ENCODE data around the gene LMO1.

LMO1 gene

GRCh38 chr11:8263769-8264410, at the start of gene LMO1:
Gene LMO1 (minus strand): TSS chr11:8263878. CDS start chr11:8263362, 516 bp downstream.
- DNase-seq (ENCODE audit: low spot score): peak; percentile 48

- no peak for DNase-seq (ENCODE audit: low spot score)
Observed at GRCh38 chr11:8312986-8313385, 49.3 kb upstream of the LMO1 start.

- no peak for DNase-seq (ENCODE audit: low spot score)
Observed at GRCh38 chr11:8311366-8311765, 47.7 kb upstream of the LMO1 start.

- DNase-seq (ENCODE audit: low spot score): no peak
Observed at GRCh38 chr11:8310743-8311298, 47.1 kb upstream of the LMO1 start.

DNA sequence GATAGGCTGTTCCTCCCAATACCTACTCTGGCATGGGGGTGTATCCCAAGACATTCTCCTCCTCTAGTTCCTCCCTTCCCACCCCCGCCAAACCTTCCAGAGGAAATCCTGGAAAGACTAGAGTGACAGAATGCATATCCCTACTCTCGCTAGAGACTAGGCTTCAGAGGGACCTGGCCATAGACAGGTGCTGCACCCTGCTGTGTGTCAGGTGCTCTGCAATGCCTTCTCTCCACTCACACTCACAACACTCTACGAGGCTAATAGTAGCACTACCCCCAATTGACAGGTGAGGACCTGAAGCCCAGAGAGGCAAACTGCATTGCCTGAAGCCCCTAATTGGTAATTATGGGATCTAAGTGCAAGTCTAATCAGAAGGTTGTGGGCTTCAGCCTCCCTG, 46.2 kb upstream of the LMO1 start:
- no peak for DNase-seq (ENCODE audit: low spot score)

DNA sequence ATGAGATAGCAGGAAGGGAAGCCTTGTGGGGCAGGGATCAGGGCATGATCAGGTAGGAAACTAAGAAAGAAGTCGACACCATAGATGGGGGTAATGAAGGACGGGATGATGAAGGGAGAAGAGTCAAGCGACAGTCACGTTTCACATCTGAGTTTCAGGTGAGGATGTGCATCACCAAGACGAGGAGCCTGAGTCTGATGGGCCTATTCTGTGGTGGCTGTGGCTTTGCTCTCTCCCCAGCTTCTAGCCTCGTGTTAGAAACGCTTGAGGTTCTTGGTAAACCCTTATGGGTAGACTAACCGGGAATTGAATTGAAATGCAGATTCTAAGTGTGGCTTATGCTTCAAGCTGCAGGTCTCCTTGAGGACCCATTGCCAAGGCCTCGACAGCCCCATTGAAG, 45.6 kb upstream of the LMO1 start:
- DNase-seq (ENCODE audit: low spot score): no peak

GRCh38 chr11:8307601-8308000, 43.9 kb upstream of the LMO1 start:
- DNase-seq (ENCODE audit: low spot score): no peak

DNA sequence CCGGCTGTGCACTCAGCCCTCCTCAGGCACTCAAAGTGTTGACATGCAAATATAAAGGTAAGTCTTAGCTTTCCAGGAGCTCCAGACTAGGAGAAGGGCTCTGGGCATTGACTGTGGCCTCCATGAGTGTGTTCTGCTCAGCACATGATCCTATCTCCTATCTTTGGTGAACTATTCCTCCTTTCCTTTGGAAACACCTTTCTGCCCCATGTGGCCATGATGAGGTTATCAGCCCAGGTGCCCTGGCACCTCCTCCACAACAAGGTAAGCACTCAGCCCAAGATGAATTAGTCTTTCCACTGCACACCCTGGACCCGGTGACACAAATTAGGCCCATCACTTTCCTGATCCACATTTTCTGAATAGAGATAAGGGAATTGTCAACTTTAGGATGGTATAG, 37.9 kb upstream of the LMO1 start:
- DNase-seq (ENCODE audit: low spot score): no peak

- no peak for DNase-seq (ENCODE audit: low spot score)
Observed at GRCh38 chr11:8298801-8299786, 35.4 kb upstream of the LMO1 start.

- no peak for DNase-seq (ENCODE audit: low spot score)
Observed at GRCh38 chr11:8297781-8298440, 34.2 kb upstream of the LMO1 start.

- no peak for DNase-seq (ENCODE audit: low spot score)
Observed at GRCh38 chr11:8296872-8297271, 33.2 kb upstream of the LMO1 start.

- DNase-seq (ENCODE audit: low spot score): no peak
Observed at GRCh38 chr11:8296038-8296649, 32.5 kb upstream of the LMO1 start.

DNA sequence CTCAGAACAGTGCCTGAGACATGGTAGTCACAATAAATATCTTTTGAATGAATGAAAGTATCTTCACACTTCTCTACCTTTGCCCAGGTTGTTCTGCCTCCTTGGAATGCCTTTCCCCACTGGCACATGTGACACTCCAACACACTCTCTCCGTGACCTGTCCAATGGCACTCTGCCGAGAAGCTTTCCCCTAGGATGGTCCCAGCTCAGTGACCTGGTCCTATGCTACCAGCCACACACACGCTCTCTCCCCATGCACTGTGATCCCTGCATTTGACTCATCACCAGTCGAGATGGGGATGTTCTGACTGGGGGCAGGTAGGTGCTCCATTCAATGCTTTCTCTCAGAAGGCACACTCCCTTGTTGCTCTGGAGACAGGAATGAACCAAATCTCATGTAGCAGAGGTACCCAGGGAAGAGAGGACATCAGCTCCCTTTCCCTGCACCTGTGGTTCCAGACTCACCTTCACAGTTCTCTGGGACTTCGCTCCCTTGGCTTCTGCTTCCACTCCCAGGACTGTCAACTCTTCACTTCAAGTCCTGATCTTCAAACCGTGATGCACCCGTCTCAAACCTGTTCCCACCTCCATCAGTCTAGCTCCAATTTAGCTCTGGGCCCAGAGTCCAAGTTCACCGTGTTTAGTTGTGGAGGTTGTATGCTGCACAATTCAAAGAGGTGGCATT, 30.7 kb upstream of the LMO1 start:
- DNase-seq (ENCODE audit: low spot score): no peak

DNA sequence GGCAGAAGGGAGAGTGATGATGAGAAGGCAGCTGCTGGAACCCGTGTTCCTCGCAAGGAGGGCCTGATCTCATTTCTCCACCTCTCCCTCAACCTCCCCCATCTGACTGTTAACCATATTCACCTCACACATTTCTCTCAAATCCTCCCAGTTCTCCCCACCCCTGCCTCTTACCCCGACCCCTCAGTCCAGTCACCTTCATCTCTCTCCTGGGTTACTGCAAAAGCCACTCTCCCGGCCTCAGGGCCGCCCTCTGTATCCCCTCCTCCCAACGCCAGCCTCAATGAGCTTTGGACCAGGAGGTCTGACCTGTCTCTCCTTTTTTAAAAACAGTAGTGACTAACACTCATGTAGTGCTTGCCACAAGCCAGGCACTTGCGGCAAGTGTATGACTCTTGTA, 29.5 kb upstream of the LMO1 start:
- no peak for DNase-seq (ENCODE audit: low spot score)

- DNase-seq (ENCODE audit: low spot score): no peak
Observed at GRCh38 chr11:8292351-8292750, 28.7 kb upstream of the LMO1 start.

DNA sequence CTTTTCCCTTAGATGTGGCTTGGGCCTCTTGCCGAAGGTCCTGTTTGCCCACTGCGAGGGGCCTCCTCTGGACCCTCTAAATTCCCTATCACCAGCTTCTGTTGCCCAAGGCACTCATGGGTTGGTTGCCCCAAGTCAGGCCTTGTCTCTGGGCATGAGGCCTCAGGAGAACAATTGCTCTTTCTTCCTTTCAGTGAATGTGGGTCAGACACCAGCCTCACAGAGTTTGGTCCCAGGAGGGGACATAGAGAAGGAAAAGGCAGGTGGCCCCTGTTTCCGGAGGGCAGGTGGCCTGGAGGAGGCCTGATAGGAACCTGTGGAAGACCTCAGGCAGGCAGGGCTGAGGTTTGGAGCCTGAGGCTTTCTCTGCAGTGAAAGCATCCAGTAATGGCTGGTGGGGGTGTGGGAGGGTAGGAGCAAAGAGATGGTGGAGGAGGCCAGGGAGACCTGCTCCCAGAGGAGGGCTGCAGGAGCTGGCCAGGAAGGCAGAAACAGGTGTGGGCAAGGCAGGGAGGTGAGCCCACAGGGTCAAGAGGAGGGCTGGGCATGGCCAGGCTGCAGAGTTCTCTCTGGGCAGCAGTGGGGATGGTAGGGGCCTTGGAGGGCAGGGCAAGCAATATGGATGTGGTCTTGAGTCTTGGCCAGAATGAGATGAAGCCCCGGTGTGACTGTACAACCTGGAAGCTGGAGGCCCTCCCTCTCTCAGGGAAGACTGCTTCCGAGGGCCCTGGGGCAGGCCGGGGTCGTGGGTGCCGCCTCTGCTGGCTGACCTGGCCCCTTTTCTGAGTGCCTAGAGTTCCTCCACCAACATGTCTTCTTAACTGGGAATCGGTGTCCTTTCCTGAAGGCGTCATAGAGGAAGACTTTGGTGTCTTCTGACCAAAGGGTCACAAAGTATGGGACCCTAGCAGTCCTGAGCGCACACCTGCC, 28.0 kb upstream of the LMO1 start:
- DNase-seq (ENCODE audit: low spot score): no peak

DNA sequence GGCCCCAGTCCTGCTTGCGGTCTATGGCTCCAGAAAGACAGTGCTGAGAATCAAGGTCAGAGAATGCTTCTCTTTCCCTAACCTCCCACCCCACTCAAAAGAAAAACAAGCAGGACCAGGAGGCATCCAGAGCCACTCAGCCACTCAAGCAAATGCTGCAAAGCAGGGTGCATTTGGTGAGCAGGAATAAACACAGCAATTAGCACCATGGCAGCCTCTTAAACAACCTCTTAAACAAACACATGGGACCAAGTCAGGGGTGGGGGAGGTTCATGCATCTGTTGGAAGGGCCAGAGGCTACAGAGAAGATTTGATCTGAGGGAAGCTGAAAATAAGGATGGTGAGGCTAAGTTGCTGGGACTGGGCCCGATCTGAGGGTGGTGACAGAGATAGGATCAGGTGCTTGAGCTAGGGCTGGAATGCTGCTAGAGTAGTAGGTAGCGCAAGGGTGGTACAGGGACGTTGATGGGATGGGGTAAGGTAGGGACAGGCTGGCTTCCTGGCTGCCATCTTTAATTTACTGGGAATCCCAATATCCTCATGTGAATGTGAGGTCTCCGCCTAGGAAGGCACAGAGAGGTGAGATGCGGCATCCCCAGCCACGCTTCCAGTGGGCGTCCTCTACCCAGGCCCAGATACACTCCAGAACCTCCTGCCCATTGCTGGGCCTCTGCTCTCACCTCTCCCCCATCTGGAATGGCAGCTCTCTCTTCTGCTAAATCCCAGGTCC, 26.6 kb upstream of the LMO1 start:
- no peak for DNase-seq (ENCODE audit: low spot score)

- no peak for DNase-seq (ENCODE audit: low spot score)
Observed at GRCh38 chr11:8289492-8289918, 25.8 kb upstream of the LMO1 start.

- no peak for DNase-seq (ENCODE audit: low spot score)
Observed at GRCh38 chr11:8288824-8289491, 25.3 kb upstream of the LMO1 start.
